GM18867 (cell line): ENCODE data around the gene BLOC1S5.

Experiments
- ATAC-seq: cut with Tn5 transposase; IDR thresholded peaks from one replicate; pipeline ENCODE4 v1.9.1; 2021; ENCODE audit warnings: mild to moderate bottlenecking, moderate library complexity; ENCODE audit not compliant: unreplicated experiment

The BLOC1S5 gene, protein sequence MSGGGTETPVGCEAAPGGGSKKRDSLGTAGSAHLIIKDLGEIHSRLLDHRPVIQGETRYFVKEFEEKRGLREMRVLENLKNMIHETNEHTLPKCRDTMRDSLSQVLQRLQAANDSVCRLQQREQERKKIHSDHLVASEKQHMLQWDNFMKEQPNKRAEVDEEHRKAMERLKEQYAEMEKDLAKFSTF

DNA sequence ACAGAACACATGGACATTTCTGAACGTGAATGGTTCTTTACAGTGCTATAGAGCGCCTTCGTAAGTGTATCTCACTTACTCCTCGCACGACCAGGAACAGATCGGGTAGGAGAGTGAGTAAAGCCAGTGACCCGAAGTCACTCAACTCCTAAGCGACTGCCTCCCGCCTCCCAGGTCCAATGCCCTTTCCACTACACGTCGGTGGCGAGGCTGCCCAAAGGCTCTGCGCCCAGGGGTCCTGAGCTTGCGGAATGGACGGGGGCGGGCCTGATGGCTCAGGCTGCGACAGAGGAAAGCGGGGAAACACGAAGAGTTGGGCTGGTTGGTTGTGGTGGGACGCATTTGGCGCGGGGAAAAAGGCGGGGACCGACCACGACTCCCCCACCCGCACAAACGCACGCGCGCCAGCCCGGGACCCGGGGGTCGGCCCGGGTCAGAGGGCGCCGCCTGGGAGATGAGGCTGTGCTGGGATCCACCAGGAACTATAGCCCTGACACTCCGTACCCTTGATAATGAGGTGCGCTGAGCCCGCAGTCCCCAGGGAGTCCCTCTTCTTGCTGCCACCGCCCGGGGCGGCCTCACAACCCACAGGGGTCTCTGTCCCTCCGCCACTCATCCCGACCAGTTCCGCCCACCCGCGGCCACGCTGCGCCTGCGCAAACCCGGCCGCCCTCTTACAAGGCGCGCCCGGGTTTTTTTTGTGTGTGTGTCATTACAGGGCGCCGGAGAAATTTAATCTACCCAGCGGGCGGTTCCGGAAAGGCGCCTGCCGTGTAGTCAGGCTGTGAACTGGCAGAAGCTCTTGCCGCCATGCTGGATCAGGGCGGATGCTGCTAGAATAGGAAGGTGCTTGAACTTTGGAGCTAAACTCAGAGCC lies at the start of gene BLOC1S5:
TSS of gene BLOC1S5 (minus strand) at position 629 of the 877 bp plus-strand sequence. CDS start at position 616, 13 bp downstream.
- peak; percentile 87 for ATAC-seq

DNA sequence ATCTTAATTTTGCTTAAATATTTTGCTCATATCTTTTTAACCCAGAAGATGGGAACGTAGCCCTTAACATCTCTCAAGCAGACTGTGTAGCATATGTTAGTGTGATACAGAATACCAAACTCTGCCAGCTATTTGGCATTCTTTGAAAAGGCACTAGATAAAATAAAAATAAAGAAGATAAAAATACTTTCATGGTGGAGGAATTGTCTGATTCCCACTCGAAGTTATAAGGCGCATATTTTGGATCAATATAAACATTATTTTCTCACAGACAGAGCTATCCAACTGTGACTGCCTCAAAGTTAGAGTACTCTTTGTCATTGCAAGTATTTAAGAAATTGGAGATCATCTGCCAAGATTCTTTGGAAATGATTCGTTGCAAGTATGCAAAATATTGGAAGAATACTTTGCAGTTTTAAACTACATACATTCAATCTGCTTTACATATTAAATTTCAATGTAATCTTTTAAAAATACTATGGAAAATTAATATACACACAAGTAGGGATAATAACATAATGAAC lies 49.0 kb upstream of the BLOC1S5 start:
- ATAC-seq: no peak

DNA sequence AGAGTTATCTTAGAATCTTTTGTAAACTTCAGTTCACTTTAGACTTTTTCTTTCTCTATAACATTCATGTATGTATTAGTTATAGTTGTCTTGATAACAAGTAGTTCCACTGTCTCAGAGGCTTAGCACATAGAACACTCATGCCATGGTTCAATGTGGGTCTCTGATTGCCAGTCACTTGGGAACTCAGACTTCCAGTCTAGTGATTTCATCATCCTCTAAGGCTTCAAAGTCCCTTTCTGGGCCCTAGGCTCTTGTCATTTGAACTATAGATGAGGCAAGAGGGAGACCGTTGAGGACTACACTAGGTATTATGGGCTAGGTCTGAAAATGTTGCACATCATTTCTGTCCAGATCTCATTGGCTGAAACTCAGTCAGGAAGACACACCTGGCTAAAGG lies 46.5 kb upstream of the BLOC1S5 start:
- no peak for ATAC-seq

DNA sequence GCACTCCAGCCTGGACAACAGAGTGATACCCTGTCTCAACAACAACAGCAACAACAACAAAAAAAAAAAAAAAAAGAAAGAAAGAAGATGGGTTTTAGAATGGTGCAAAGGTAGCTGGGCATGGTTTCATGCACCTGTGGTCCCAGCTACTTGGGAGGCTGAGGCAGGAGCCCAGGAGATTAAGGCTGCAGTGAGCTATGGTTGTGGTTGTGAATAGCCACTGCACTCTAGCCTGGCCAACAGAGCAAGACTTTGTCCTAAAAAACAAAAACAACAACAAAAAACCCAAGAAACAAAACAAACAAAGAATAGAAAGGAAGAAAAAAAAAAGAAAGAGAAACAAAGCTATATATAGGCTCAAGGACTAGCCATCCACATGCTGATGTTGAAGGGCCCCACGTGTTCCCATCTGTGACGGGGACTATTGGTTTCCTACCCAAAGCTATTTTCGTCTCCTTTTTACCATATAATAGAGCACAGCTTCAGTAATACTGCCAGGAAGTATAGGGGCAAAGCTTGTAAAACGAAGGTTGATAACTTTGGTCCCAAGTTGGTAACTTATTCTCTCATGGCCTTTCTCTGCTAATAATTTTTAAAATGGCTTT lies 46.0 kb upstream of the BLOC1S5 start:
- ATAC-seq: peak; percentile 90

DNA sequence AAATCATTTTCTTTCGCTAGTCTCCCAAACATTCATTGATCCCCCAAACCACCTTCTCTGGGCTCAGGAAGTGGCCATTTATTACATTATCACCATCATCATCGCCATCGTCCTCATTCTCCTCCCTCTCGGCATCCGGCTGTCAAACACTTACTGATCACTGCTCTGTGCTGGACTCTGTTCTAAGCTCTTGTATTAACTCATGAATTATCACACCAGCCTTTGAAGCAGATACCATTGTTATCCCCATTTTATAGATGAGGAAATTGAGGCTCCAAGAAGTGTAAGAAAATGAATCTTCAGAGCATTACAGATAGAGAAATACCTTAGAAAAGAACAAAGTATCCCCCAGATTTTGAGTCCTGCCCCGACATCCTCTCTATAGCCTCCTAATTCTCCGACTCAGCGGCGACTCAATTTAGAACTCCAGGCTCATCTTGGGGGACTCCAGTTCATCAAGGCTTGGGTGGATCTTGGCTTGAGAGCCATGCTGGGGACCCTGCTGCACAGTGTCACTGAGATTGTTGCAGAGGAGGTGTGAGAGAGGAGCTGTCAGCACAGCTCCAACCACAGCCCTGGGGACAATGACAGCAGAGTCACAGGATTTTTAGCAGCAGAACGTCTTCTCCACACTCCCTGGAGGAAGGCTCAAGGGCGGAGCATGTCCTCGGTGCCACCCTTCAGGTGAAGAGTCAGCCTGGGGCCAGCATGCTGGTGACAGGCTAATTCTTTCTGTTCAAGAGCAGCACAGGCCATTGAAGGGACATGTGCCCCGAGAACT lies 44.8 kb upstream of the BLOC1S5 start:
- ATAC-seq: no peak

DNA sequence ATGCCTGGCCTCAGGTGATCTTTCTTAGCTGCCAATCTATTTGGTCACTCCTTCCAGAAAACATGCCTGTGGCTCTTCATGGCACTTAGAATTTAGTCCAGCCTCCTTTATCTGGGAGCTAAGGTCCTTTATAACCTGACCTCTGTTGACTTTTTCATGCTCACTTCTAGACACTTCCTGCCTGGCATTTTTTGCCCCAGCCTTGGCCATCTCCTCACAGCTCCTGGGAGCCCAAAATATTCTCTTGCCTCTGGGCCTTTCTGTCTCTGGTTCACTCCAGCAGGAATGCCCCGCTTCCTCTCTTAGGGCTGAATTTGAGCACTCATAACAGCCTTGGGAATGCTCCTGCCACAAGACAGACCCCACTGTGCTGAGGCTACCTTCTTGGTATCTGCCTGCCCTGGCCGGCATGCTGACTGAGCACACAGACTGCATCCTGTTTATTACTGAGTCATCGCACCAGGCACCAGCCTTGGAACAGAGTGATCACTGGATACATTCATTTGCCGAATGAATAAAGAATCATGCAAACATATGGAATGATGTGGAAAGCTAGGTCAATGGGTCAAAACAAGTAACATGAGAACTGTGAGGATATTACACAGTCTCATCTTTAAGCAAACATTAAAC lies 44.0 kb upstream of the BLOC1S5 start:
- ATAC-seq: no peak

DNA sequence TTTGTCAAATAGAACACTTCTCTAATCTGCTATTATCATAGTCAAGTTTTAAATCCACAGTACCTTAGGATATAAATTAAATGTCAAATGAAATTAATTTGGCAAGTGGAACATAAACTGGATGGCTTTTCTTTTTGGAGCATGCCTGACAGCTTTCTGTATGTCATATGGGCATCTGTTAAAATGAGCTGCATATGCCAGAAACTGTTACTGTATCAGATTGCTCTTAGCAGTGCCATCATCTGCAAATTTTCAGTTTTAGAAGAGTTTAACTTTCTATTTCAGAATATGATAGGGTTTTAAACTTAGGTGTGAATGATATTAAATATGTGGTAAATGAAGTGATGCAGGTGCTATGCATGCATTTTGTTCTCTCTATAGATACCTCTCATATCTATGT lies 41.6 kb upstream of the BLOC1S5 start:
- ATAC-seq: no peak

DNA sequence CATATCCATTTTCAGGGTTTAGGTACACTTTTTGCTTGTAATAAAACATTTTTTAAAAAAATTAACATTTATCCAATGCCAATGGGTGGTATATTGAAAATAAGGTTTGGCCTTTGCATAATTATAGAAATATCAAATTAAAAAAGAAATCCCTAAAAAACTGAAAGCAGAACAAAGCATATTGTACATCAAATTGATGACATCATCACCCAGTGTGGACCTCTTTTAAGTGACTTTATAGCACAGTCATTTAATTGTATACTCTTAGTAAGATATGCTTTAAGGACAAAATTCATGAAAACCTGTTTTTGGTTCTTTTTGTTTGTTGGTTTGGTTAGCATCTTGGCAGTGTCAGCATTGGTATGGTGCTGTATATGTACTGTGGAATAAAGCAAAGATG lies 39.5 kb upstream of the BLOC1S5 start:
- ATAC-seq: no peak

DNA sequence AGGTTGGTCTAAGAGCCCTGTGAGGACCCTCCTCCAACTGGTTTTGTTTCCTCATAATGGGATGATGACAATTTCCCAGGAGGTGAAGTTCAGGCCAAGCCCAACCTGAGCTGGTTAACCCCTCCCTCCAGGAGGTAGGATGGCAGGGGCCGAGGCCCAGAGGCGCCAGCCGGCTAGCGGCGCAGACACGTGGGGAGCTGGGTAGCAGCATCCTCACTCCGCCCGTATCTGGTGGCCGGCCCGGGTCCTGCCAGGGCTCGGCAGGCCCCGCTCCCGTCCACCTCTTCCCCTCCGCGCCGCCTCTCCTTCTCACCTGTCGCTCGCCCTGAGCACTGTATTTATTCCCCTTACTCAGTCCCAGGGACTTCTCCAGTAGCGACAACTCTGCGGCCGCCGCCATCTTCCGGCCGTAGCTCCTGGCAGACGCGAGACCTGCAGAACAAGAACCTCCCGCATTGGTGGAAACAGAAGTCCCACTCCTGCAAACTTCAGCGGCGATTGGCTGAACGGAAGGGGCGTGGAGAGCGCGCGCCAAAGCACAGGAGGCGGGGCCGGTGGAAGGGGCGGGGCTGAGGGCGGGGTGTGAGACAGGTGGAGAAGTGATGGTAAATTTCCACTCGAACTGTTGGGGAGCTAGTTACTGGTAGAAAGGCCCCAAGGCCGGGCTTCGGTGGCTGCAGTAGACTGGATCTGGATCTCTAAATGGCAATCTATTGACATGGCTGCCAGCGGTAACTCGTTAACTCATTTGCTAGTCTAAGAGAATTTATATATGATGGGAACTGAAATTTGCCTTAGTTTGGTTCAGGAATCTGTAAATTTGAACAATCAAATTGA lies 38.2 kb upstream of the BLOC1S5 start, which contains the start of gene EEF1E1:
TSS of gene EEF1E1 (minus strand) at position 427 of the 837 bp plus-strand sequence. CDS start at position 400, 27 bp downstream.
- ATAC-seq: peak; percentile 99

DNA sequence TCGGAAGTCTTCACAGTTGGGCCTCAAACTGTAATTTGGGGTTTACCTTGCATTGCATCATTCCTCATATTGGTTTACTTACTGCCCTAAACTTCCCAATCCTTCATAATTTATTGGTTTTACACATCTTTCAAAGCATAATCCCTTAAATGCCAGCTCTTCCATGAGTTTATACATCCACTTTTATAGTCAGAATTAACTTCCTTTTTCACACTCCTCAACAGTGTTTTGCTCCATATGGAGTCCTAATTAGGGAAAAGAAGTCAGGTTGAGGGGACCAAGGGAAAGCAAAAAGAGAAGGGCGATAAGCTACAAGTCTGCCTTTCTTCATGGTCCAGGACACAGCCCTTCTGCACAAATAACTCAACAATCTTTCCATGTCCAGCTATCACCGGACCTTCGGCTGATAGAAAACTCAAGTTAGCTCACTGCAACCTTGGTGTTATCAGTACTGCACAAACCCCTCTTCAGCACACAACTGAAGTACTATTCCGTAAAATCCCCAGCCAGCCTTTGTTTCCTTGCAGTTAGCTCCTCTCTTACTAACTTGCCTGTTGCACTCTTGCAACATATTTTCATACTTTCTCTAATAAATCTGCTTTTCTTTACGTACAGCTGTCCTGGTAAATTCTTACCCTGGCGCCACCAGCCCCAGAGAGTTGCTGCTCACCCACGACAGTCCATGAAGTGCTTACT lies 36.1 kb upstream of the BLOC1S5 start:
- ATAC-seq: no peak

DNA sequence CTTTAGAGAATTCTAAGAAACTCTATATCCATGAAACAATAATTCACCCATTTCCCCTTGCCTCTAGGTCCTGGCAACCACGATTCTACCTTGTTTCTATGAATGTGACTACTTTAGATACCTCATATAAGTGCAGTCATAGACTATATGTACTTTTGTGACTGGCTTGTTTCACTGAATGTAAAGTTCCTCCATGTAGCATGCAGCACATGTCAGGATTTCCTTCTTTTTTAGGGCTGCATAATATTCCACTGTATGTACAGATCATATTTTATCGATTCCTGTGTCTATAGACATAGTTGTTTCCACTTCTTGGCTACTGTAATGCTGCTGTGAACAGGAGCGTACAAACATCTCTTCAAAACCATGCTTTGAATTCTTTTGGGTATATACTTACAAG lies 26.5 kb upstream of the BLOC1S5 start:
- no peak for ATAC-seq

DNA sequence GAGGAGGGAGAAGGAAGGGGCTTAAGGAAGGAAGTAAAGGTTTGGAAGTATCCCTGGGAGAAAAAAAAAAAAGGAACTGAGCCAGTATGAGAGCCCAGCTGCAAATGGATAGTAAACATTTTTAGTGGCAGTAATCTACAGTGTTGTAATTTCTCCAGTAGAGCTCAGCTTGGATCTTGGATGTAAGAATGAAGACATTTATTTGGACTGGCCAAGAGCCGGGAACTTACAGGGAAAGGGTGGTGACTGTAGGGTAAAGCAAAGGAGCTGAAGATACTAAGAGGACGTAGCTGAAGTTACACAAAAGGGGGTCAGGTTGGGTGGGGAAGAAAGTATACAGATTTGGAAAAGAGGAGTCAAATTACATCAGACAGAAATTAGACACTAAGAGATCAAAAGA lies 24.7 kb upstream of the BLOC1S5 start:
- ATAC-seq: no peak

DNA sequence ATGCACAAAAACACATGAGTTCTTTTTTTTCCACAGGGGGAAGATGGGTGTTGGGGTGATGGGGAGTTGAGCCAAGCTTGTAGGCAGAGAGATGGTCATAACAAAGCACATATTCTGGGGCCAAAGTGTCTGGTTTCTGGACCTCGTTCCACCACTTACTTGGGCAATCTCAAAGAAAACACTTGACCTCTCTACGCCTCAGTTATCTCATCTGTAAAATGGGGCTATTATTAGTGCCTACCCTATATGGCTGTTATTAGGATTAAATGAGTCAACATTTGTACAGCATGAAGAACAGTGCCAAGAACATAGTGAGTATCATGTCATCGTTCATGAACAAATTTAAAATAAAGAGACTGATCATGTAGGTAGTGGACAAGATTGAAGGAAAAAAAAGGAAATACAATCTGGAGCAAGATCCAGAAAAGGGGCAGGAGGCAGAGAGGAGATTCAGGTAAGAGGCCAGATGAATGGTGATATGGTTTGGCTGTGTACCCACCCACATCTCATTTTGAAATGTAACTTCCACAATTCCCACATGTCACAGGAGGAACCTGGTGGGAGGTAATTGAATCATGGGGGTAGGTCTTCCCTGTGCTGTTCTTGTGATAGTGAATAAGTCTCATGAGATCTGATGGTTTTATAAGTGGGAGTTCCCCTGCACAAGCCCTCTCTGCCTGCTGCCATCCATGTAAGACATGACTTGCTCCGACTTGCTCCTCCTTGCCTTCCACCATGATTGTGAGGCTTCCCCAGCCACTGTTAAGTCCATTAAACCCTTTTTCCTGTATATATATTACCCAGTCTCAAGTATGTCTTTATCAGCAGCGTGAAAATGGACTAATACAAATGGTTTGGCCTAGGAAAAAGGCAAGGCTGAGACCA lies 23.9 kb upstream of the BLOC1S5 start:
- no peak for ATAC-seq

DNA sequence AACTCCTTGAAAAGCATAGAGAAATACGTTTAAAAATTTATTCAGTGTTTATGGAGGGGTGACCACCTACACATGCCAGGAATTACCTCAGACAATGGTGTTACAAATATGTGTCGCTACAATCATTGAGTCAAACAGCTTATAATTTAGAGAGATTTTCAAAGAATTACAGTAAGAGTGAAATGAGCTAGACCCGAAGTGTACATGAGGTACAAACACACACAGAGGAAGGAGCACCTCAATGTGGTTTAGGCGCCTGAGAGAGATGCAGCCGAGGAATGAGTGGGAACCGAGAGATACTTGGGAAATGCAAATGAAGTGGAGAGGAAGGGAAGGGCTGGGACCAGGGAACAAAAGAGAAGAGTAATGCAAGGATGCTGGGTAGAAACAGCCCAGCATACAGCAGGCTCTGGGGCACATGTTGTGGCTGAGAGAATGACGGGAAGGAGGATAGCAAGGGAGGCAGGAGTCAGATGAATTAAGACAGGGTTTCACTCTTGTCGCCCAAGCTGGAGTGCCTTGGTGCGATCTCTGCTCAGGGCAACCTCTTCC lies 22.6 kb upstream of the BLOC1S5 start:
- no peak for ATAC-seq

DNA sequence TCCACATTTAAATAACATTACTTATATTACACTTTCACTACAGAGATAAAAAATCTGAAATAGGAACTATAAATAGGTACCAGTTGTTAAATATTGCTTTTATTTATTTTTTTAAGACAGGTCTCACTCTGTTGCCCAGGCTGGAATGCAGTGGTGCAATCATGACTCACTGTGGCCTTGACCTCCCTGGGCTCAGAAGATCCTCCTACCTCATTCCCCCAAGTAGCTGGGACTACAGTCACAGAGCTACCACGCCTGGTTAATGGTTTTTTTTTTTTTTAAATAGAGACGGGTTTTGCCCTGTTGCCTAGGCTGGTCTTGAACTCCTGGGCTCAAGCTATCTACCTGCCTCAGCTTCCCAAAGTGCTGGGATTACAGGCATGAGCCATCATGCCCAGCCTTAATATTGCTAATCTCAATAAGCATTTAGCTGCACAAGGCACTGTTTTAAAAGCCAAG lies 20.9 kb upstream of the BLOC1S5 start:
- no peak for ATAC-seq

DNA sequence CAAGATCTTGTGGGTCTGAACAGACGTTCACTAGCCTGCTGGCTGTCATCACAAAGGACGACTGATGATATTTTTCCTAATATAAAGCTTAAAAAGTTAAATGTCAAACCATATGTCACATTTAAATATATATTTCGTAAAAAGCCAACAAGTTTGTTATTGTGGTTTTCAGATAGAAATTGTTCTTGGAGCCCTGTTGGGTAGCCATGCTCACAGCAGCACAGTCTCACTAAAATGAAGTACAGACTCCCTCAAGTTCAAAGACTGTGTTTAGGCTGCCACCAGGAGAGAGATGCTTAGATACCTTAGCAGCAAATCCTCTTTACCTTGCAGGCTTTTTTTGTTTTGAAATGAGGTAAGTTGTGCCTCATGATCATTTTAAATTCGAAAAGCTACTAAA lies 20.4 kb upstream of the BLOC1S5 start:
- no peak for ATAC-seq
